ENCODE data around the gene FAN1.

Gene FAN1

DNA sequence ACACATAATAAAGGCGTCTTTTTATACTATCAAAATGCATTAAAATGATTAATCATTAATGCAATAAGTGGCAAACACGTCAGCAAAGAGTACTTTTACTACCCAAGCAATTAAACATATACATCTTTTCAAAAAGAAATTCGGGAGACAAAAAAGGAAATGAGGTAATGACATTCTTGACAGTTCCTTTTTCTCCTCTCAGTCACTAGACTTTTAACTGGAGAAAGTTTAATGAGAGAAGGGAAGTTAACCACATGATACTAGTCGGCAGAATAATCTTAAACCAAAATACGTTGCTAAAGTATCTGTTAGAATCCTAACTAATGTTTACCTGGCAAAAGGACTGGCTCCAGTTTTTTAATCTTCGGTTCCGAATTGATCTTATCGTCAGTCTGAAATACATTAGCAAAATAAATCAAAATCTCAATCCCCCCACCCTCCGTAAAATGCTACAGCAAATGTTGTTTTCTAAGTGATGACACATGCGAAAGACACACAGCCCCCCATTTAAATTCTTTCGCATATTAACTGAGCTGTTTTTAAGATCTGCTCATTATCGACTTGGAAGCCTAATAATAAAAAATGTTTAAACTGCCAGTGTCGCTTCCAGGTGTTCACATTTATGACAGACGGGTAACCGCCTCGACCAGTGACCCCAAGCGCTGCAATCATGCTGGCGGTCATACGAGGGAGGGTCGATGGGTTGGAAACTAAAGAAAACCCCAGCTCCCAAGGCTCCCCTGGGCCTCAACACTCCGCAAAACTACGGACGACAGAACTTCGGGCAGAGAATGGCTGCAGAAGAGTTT is 86.9 kb downstream of the FAN1 start:
- DNase-seq: no peak
- Histone ChIP-seq H3K36me3 (peaks cover 4% of the 10 kb centered on the region), H3K27me3 (ENCODE audit: insufficient read depth, low read depth, severe bottlenecking) (no peaks in the 10 kb centered on the region), H3K9me3 (ENCODE audit: severe bottlenecking) (no peaks in the 10 kb centered on the region), H3K27ac (peak overlapping the region; percentile 87), H3K4me3 (ENCODE audit: low read depth, low read length) (peak overlapping the region; percentile 99)
- TF ChIP-seq, protein P1, sequence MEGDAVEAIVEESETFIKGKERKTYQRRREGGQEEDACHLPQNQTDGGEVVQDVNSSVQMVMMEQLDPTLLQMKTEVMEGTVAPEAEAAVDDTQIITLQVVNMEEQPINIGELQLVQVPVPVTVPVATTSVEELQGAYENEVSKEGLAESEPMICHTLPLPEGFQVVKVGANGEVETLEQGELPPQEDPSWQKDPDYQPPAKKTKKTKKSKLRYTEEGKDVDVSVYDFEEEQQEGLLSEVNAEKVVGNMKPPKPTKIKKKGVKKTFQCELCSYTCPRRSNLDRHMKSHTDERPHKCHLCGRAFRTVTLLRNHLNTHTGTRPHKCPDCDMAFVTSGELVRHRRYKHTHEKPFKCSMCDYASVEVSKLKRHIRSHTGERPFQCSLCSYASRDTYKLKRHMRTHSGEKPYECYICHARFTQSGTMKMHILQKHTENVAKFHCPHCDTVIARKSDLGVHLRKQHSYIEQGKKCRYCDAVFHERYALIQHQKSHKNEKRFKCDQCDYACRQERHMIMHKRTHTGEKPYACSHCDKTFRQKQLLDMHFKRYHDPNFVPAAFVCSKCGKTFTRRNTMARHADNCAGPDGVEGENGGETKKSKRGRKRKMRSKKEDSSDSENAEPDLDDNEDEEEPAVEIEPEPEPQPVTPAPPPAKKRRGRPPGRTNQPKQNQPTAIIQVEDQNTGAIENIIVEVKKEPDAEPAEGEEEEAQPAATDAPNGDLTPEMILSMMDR (IDR thresholded peaks at IDR 0.05; ENCODE audit: low read depth, low read length): no peak

DNA sequence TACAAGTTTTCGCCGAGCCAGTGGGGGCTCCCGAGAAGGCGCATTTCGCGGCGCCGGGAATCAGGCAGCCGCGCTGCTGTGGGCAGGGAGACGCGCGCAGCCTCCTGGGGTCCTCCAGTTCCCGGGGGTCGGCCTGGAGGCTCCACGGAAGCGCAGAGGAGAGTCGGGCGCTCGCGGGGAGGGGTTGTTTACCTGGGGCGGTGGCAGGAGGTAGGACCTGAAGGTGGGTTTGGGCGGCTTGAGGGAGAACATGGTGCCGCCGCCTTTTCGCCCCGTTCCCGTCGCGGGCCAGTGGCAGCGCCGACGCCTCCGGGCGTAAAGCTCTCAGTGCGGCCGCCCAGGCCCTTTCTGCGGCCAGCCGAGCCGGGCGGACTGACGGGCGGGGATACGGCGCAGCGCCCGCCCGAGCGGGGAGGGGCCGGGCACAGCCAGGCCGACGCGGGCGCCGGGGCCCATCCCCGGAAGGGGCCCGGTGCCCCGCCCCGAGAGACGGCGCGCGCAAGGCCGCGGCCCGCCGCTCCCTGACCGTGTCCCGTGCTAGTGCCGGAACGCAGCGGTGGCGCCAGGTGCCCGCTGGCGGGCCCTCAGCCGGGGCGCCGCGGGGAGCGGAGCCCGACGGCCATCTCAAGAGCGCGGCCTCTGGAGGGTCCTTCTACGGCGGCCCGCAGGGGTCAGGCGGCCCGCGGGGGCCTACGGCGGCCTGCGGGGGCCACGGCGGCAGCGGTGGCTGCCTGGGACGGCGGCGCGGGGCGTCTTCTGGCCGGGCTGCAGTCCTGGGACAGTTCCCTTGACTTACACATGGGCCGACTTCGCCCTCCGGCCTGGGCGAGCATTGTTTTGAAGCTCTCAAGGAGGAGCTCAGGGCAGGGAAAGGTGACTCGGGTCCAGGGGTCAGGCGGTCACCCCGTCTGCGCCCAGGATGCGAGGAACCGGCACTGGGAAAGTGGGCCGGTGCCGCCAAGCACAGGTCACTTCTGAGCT is 87.8 kb downstream of the FAN1 start, which contains the start of gene MTMR10:
TSS of gene MTMR10 (minus strand) at position 374 of the 981 bp plus-strand sequence. CDS start at position 252, 122 bp downstream.
- Histone ChIP-seq H3K27me3 (ENCODE audit: insufficient read depth, low read depth, severe bottlenecking) (no peaks in the 10 kb centered on the region), H3K4me3 (ENCODE audit: low read depth, low read length) (peak within 1 kb of the TSS; percentile 99), H3K9me3 (ENCODE audit: severe bottlenecking) (no peaks in the 10 kb centered on the region), H3K27ac (peak within 1 kb of the TSS; percentile 87), H3K36me3 (peaks cover 3% of the 10 kb centered on the region; the same call in 1 of the 2 replicates)
- TF ChIP-seq, protein P1 (IDR thresholded peaks at IDR 0.05; ENCODE audit: low read depth, low read length): no peak
- DNase-seq: peak; percentile 58

DNA sequence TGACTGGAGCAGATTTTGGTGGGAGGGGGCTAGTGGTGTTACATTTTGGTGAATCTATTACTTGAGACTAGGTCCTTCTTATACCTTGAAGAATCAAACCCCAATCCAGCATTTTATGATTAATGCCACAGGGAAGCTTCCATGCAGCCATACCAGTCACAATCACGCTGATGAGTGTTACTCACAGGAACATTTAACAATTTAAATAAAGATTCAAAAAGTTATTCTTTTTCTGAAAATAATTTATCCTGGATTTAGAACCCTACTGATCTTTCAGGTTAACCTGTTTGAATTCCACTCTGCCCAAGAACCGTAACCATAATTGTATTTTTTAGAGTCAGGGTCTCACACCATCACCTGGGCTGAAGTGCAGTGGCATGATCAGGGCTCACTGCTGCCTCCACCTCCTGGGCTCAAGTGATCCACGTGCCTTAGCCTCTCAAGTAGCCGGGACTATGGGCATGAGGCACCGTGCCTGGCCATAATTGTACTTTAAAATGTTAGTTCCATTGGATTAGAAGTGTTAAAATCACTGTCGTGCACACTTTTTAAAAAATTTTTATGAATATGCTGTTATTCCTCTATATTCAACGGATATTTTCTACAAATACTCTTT is 88.6 kb downstream of the FAN1 start:
- H3K27me3 ChIP-seq (ENCODE audit: insufficient read depth, low read depth, severe bottlenecking): no peaks in the 10 kb centered on the region
- no peaks in the 10 kb centered on the region for H3K9me3 ChIP-seq (ENCODE audit: severe bottlenecking)
- H3K27ac ChIP-seq: peak overlapping the region; percentile 87
- H3K4me3 ChIP-seq (ENCODE audit: low read depth, low read length): peak overlapping the region; percentile 99
- DNase-seq: no peak
- TF ChIP-seq, protein P1 (IDR thresholded peaks at IDR 0.05; ENCODE audit: low read depth, low read length): no peak
- H3K36me3 ChIP-seq: peaks cover 3% of the 10 kb centered on the region; the same call in 1 of the 2 replicates

Measured in WERI-Rb-1 (cell line).